Endothelial cell of umbilical vein (primary cell): Measurements from ENCODE around the gene TCF7L2. TPM values are rescaled to one million over a fixed set of nuclear protein-coding genes. Genes with fewer than 3 reads are reported as not detected.

ENCODE experiments used
- BruUV-seq: library from RNA; stranded (reverse); fragments of 400-500 nt; replicated peaks from 2 replicates; lab custom pipeline; 2021; lab: Mats Ljungman, UMichigan
- CTCF ChIA-PET: fragments of 300-600, 350-600 bp; sonication (Branson Sonifier 250); formaldehyde crosslinking; loops from one replicate; lab custom pipeline; 2021; ENCODE audit warnings: antibody characterized with exemption, inconsistent platforms; lab: Charles Lee
- POLR2A ChIA-PET: fragments of 300-600, 350-600 bp; sonication (Branson Sonifier 250); formaldehyde crosslinking; loops from one replicate; lab custom pipeline; 2021; ENCODE audit warnings: antibody characterized with exemption, inconsistent platforms; lab: Charles Lee
- DNase-seq: peaks from one replicate; pipeline ENCODE4 v3.0.0-alpha.2; 2011; ENCODE audit warnings: low read depth, low spot score
- FAIRE-seq: peaks from 2 replicates; lab custom pipeline; 2011; peaks lifted over from hg19 to GRCh38; lab: Jason Lieb, UNC
- H2AFZ ChIP-seq: 2 replicates; pipeline ENCODE4 v1.6.0; 2012; ENCODE audit warnings: low read depth, low read length, control low read depth, inconsistent platforms
- H3K27ac ChIP-seq: 2 replicates; pipeline ENCODE4 v1.5.1; 2011; ENCODE audit warnings: low read depth, mild to moderate bottlenecking, control low read depth, low read length, moderate library complexity; ENCODE audit not compliant: insufficient read depth
- H3K27me3 ChIP-seq, 2 experiments: 2 replicates each; pipeline versions ENCODE4 v1.6.0 to v1.6.1; 2011; ENCODE audit warnings: low read length in 2 of 2, mixed read lengths in 1 of 2; ENCODE audit not compliant: control insufficient read depth in 2 of 2, insufficient read depth in 2 of 2
- H3K36me3 ChIP-seq, 2 experiments: 2 replicates in 1 of 2; 3 replicates in 1 of 2; pipeline ENCODE4 v1.5.1; 2011; ENCODE audit warnings: low read length in 2 of 2, mild to moderate bottlenecking in 1 of 2, moderate library complexity in 1 of 2; ENCODE audit not compliant: control insufficient read depth in 2 of 2, insufficient read depth in 2 of 2; ENCODE audit errors: extremely low read depth in 1 of 2
- H3K4me1 ChIP-seq: 3 replicates; pipeline ENCODE4 v1.5.1; 2011; ENCODE audit warnings: mild to moderate bottlenecking, low read length; ENCODE audit not compliant: control insufficient read depth, insufficient read depth; ENCODE audit errors: extremely low read depth
- H3K4me2 ChIP-seq: 2 replicates; pipeline ENCODE4 v1.6.1; 2011; ENCODE audit warnings: low read length, control low read depth, mixed read lengths; ENCODE audit not compliant: insufficient read depth
- H3K4me3 ChIP-seq, 3 experiments: fragments of 200-600 bp in 1 of 3; sonication (generic), shearing (Covaris generic) in 1 of 3; replicated peaks in 1 of 3; 2 replicates each; pipeline ENCODE4 v1.5.1; 2011 to 2016; ENCODE audit warnings: control low read depth in 3 of 3, low read length in 3 of 3, mild to moderate bottlenecking in 2 of 3, inconsistent platforms in 1 of 3, low read depth in 1 of 3, moderate library complexity in 1 of 3; ENCODE audit not compliant: insufficient read depth in 1 of 3
- H3K79me2 ChIP-seq: 2 replicates; pipeline ENCODE4 v1.6.0; 2012; ENCODE audit warnings: low read length, inconsistent platforms; ENCODE audit not compliant: control insufficient read depth, insufficient read depth
- H3K9ac ChIP-seq: replicated peaks from 2 replicates; pipeline ENCODE3; 2011; ENCODE audit warnings: low read length, control low read depth; ENCODE audit not compliant: insufficient read depth; ENCODE audit errors: extremely low read depth
- H3K9me1 ChIP-seq: replicated peaks from 3 replicates; pipeline ENCODE4 v1.6.0; 2011; ENCODE audit warnings: mild to moderate bottlenecking, low read length; ENCODE audit not compliant: control insufficient read depth, insufficient read depth; ENCODE audit errors: extremely low read depth
- H3K9me3 ChIP-seq: replicated peaks from 2 replicates; pipeline ENCODE4 v1.5.1; 2012; ENCODE audit warnings: low read length, inconsistent platforms; ENCODE audit not compliant: control insufficient read depth, insufficient read depth
- H4K20me1 ChIP-seq: replicated peaks from 2 replicates; pipeline ENCODE3; 2011; ENCODE audit warnings: mild to moderate bottlenecking, low read length; ENCODE audit not compliant: control insufficient read depth, insufficient read depth; ENCODE audit errors: extremely low read depth
- CTCF ChIP-seq, 2 donors: IDR thresholded peaks; 1 replicate in 1 of 2; 2 replicates in 1 of 2; pipeline ENCODE4 v1.5.1; 2011; ENCODE audit warnings: low read length in 2 of 2, mild to moderate bottlenecking in 2 of 2, moderate library complexity in 2 of 2, control low read depth in 1 of 2, inconsistent platforms in 1 of 2, low read depth in 1 of 2; ENCODE audit not compliant: insufficient read depth in 1 of 2; ENCODE audit errors: extremely low read depth in 1 of 2
- EZH2 ChIP-seq: IDR thresholded peaks from 2 replicates; pipeline ENCODE4 v1.6.1; 2012; ENCODE audit warnings: borderline replicate concordance, low read depth, mild to moderate bottlenecking, moderate library complexity, low read length, inconsistent platforms; ENCODE audit not compliant: severe bottlenecking
- FOS ChIP-seq: IDR thresholded peaks from 2 replicates; pipeline ENCODE4 v1.6.1; 2011; ENCODE audit warnings: mild to moderate bottlenecking, low read length, moderate library complexity, borderline replicate concordance; ENCODE audit not compliant: insufficient read depth
- GATA2 ChIP-seq: IDR thresholded peaks from 2 replicates; pipeline ENCODE4 v1.7.0; 2011; ENCODE audit warnings: low read depth, mild to moderate bottlenecking, moderate library complexity, mixed read lengths, low read length; ENCODE audit not compliant: insufficient read length, insufficient read depth
- JUN ChIP-seq: IDR thresholded peaks from 2 replicates; pipeline ENCODE4 v1.6.1; 2011; ENCODE audit warnings: borderline replicate concordance, low read depth; ENCODE audit not compliant: insufficient read length, insufficient read depth
- MAX ChIP-seq: IDR thresholded peaks from 2 replicates; pipeline ENCODE4 v1.6.1; 2011; ENCODE audit not compliant: insufficient read depth, insufficient read length
- MYC ChIP-seq: IDR thresholded peaks from one replicate; pipeline ENCODE4 v1.6.1; 2011; ENCODE audit warnings: mild to moderate bottlenecking, low read depth, low read length
- POLR2A ChIP-seq: IDR thresholded peaks from 2 replicates; pipeline ENCODE4 v1.6.1; 2012; ENCODE audit warnings: low read depth, mild to moderate bottlenecking, control low read depth, low read length
- POLR2AphosphoS5 ChIP-seq: IDR thresholded peaks from 2 replicates; pipeline ENCODE4 v1.6.1; 2012; ENCODE audit warnings: low read depth, mild to moderate bottlenecking, control low read depth, low read length, moderate library complexity; ENCODE audit not compliant: insufficient read depth
- dilution Hi-C: fragments of 300-500 bp; cut with MboI; formaldehyde crosslinking; loops from one replicate; pipeline ENCODE4 v1.15.0; 2019; ENCODE audit warnings: low sequenced_read_pairs; ENCODE audit not compliant: extremely low pct_ligation_motif_present
- intact Hi-C: fragments of 100-400 bp; cut with micrococcal nuclease; formaldehyde crosslinking; loops from one replicate; pipeline ENCODE4 v1.10.0; 2022
- polyA plus RNA-seq, 4 experiments: library from polyadenylated mRNA; depleted of rRNA in 3 of 4; stranded (reverse) in 3 of 4; unstranded in 1 of 4; fragments of >200 nt; gene quantifications; 2 replicates each; pipeline versions ENCODE4 v1.2.1 to v1.2.3, GENCODE V29; 2011 to 2012; ENCODE audit warnings: missing spikeins in 1 of 4
- total RNA-seq: library from RNA; stranded (reverse); gene quantifications from 2 replicates; pipeline ENCODE4 v1.2.3, GENCODE V29; 2021

Gene TCF7L2
- total and polyA plus RNA-seq, 2 donors (not counting 3 experiments of a cell fraction or from before 2014, with no cell fraction given): 9.9 to 21.8 TPM

- no peak overlapping the region for H3K27ac ChIP-seq
- no peak for TF ChIP-seq MYC
- no peak for TF ChIP-seq JUN
- TF ChIP-seq POLR2AphosphoS5: no peak
- TF ChIP-seq MAX: no peak
- no peak for TF ChIP-seq POLR2A
- no peak for TF ChIP-seq GATA2
- no peak overlapping the region for H3K4me3 ChIP-seq
- H4K20me1 ChIP-seq: no peaks in the 10 kb centered on the region
- dilution Hi-C loops (no loop called here), intact Hi-C loops (no loop called here)
- no peak overlapping the region for H2AFZ ChIP-seq
- H3K9me3 ChIP-seq: no peaks in the 10 kb centered on the region
- peaks cover 3% of the 10 kb centered on the region for H3K4me1 ChIP-seq
- DNase-seq (no peak), FAIRE-seq (no peak)
- no peaks in the 10 kb centered on the region for H3K27me3 ChIP-seq
- H3K79me2 ChIP-seq: no peaks in the 10 kb centered on the region
- H3K36me3 ChIP-seq: no peaks in the 10 kb centered on the region
- ChIA-PET POLR2A (no interaction called here), CTCF (no interaction called here)
- H3K4me2 ChIP-seq: no peak overlapping the region
- H3K9me1 ChIP-seq: no peaks in the 10 kb centered on the region
- no peak overlapping the region for H3K9ac ChIP-seq
- no TSS peak for BruUV-seq
These were observed 43.1 kb upstream of the TCF7L2 start for GRCh38 chr10:112906945-112907344.

GRCh38 chr10:112907893-112908292 is 42.2 kb upstream of the TCF7L2 start:
- no peak overlapping the region for H3K4me3 ChIP-seq
- no peaks in the 10 kb centered on the region for H3K9me3 ChIP-seq
- no peaks in the 10 kb centered on the region for H3K27me3 ChIP-seq
- H3K36me3 ChIP-seq: no peaks in the 10 kb centered on the region
- ChIA-PET CTCF (no interaction called here), POLR2A (no interaction called here)
- no peak for TF ChIP-seq MYC
- TF ChIP-seq JUN: no peak
- TF ChIP-seq GATA2: no peak
- no peak for TF ChIP-seq POLR2AphosphoS5
- no peak for TF ChIP-seq MAX
- no peak for TF ChIP-seq EZH2
- TF ChIP-seq POLR2A: no peak
- no peak for TF ChIP-seq FOS
- no peak for TF ChIP-seq CTCF (IDR thresholded peaks at IDR 0.05; ENCODE audit: extremely low read depth in 1 of 2, insufficient read depth in 1 of 2, low read depth in 1 of 2, low read length in 2 of 2)
- intact Hi-C loops: no loop called here
- no peak overlapping the region for H2AFZ ChIP-seq
- no peaks in the 10 kb centered on the region for H3K9me1 ChIP-seq
- no peak overlapping the region for H3K4me2 ChIP-seq
- no peak overlapping the region for H3K9ac ChIP-seq
- BruUV-seq: no TSS peak
- H3K27ac ChIP-seq: no peak overlapping the region
- no peaks in the 10 kb centered on the region for H4K20me1 ChIP-seq
- no peaks in the 10 kb centered on the region for H3K79me2 ChIP-seq
- dilution Hi-C loops: no loop called here
- peaks cover 11% of the 10 kb centered on the region for H3K4me1 ChIP-seq
- FAIRE-seq (no peak), DNase-seq (no peak)
